ENCODE data around the gene FEV.

The FEV gene

GRCh38 chr2:219017201-219017931, 32.4 kb upstream of the FEV start:
- no peak for DNase-seq (ENCODE audit: low spot score)

- no peak for DNase-seq (ENCODE audit: low spot score)
Observed at GRCh38 chr2:219016721-219017120, 31.7 kb upstream of the FEV start.

GRCh38 chr2:219010873-219011272, 25.9 kb upstream of the FEV start:
- no peak for DNase-seq (ENCODE audit: low spot score)

GRCh38 chr2:219010162-219010756, 25.3 kb upstream of the FEV start:
- peak; percentile 65 for DNase-seq (ENCODE audit: low spot score)

- no peak for DNase-seq (ENCODE audit: low spot score)
Observed at GRCh38 chr2:219009294-219009693, 24.3 kb upstream of the FEV start.

GRCh38 chr2:219003979-219004378, 19.0 kb upstream of the FEV start:
- DNase-seq (ENCODE audit: low spot score) = no peak

- peak; percentile 89 for DNase-seq (ENCODE audit: low spot score)
Observed at GRCh38 chr2:219003267-219003634, 18.3 kb upstream of the FEV start.

- DNase-seq (ENCODE audit: low spot score) = peak; percentile 49
Observed at GRCh38 chr2:219002395-219003266, 17.6 kb upstream of the FEV start.

GRCh38 chr2:219001577-219002394, 16.8 kb upstream of the FEV start:
- peak; percentile 49 for DNase-seq (ENCODE audit: low spot score)

- DNase-seq (ENCODE audit: low spot score) = no peak
Observed at GRCh38 chr2:219001100-219001576, 16.2 kb upstream of the FEV start.

GRCh38 chr2:219000569-219000960, 15.6 kb upstream of the FEV start:
- no peak for DNase-seq (ENCODE audit: low spot score)

- DNase-seq (ENCODE audit: low spot score) = no peak
Observed at GRCh38 chr2:218999881-219000568, 15.0 kb upstream of the FEV start.

- DNase-seq (ENCODE audit: low spot score) = no peak
Observed at GRCh38 chr2:218999021-218999880, 14.3 kb upstream of the FEV start.

GRCh38 chr2:218998414-218999002, 13.5 kb upstream of the FEV start:
- DNase-seq (ENCODE audit: low spot score) = no peak

GRCh38 chr2:218997731-218998130, 12.7 kb upstream of the FEV start:
- DNase-seq (ENCODE audit: low spot score) = no peak

GRCh38 chr2:218996937-218997336, 12.0 kb upstream of the FEV start:
- DNase-seq (ENCODE audit: low spot score) = no peak

- DNase-seq (ENCODE audit: low spot score) = peak; percentile 94
Observed at GRCh38 chr2:218995972-218996711, 11.2 kb upstream of the FEV start.

- DNase-seq (ENCODE audit: low spot score) = no peak
Observed at GRCh38 chr2:218995561-218995960, 10.6 kb upstream of the FEV start.

All from D341Med (cell line).